ENCODE measurements around the gene ESPL1.

The ESPL1 gene

GRCh38 chr12:53223389-53224060 lies 44.6 kb upstream of the ESPL1 start:
- TF ChIP-seq TAF1 (IDR thresholded peaks at IDR 0.05; ENCODE audit: borderline replicate concordance, insufficient read depth, low read length), result no peak
- TF ChIP-seq SIN3A (IDR thresholded peaks at IDR 0.05; ENCODE audit: borderline replicate concordance, insufficient read depth, low read length), result no peak
- no peak for TF ChIP-seq REST (IDR thresholded peaks at IDR 0.05; ENCODE audit: insufficient read depth in 1 of 2, low read depth in 2 of 2, low read length in 2 of 2)
- TF ChIP-seq POLR2AphosphoS5 (IDR thresholded peaks at IDR 0.05; ENCODE audit: low read depth, low read length), result no peak; the same call in 1 of the 2 replicates
- TF ChIP-seq FOXP2 (optimal IDR thresholded peaks at IDR 0.05; ENCODE audit: borderline replicate concordance, extremely low read depth, extremely low read length, insufficient read depth), result no peak

DNA sequence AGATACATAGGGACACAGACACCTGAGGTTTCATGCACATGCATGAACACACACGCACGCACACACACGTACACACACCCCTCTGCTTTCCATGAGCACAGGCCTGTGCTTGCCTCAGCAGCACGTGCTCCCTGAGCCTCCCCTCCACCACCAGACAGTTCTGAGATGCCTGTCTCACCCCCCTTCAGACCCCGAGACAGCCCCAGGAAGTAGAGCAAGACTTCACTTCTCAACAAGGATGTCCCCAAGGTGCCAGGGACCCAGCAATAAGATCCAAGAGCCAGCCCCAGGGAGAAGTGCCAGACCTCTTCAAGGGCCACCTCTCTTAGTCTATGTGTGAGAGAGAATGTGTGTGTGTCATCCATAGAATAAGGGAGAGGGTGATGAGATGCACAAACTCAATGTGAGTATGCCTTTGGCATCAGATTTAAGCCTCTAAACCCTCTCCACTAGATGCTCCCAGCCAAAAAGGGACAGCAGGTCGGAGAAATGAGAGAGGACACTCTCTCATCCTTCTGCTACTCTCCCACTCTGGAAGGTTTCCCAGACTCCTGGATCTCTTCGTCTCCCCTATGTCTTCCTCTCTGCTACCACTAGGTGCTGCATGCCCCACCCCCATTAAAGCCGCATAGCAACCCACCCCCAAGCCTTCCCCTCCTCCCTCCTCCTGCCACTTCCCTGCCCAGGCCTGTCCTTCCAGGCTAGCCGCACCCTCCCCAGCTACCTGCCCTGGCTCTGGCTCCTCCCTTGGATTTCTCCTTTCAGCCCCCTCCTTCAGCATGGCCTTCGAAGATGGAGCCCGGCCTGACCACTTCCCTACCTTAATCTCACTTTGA lies 43.8 kb upstream of the ESPL1 start:
- TF ChIP-seq SIN3A (IDR thresholded peaks at IDR 0.05; ENCODE audit: borderline replicate concordance, insufficient read depth, low read length) (no peak), POLR2AphosphoS5 (IDR thresholded peaks at IDR 0.05; ENCODE audit: low read depth, low read length) (no peak), FOXP2 (optimal IDR thresholded peaks at IDR 0.05; ENCODE audit: borderline replicate concordance, extremely low read depth, extremely low read length, insufficient read depth) (no peak), TAF1 (IDR thresholded peaks at IDR 0.05; ENCODE audit: borderline replicate concordance, insufficient read depth, low read length) (no peak)

GRCh38 chr12:53224897-53225634 lies 43.0 kb upstream of the ESPL1 start:
- TF ChIP-seq TAF1 (IDR thresholded peaks at IDR 0.05; ENCODE audit: borderline replicate concordance, insufficient read depth, low read length) (no peak), FOXP2 (optimal IDR thresholded peaks at IDR 0.05; ENCODE audit: borderline replicate concordance, extremely low read depth, extremely low read length, insufficient read depth) (no peak), POLR2AphosphoS5 (IDR thresholded peaks at IDR 0.05; ENCODE audit: low read depth, low read length) (no peak), REST (IDR thresholded peaks at IDR 0.05; ENCODE audit: insufficient read depth in 1 of 2, low read depth in 2 of 2, low read length in 2 of 2) (no peak), SIN3A (IDR thresholded peaks at IDR 0.05; ENCODE audit: borderline replicate concordance, insufficient read depth, low read length) (no peak)

GRCh38 chr12:53225635-53226424 lies 42.3 kb upstream of the ESPL1 start:
- no peak for TF ChIP-seq POLR2AphosphoS5 (IDR thresholded peaks at IDR 0.05; ENCODE audit: low read depth, low read length)
- TF ChIP-seq TAF1 (IDR thresholded peaks at IDR 0.05; ENCODE audit: borderline replicate concordance, insufficient read depth, low read length), result no peak
- no peak for TF ChIP-seq FOXP2 (optimal IDR thresholded peaks at IDR 0.05; ENCODE audit: borderline replicate concordance, extremely low read depth, extremely low read length, insufficient read depth)
- no peak for TF ChIP-seq SIN3A (IDR thresholded peaks at IDR 0.05; ENCODE audit: borderline replicate concordance, insufficient read depth, low read length)
- no peak for TF ChIP-seq REST (IDR thresholded peaks at IDR 0.05; ENCODE audit: insufficient read depth in 1 of 2, low read depth in 2 of 2, low read length in 2 of 2)
